Stomach (tissue), 9 donors: ENCODE results near the gene SERTAD3. TPM values are rescaled to one million over a fixed set of nuclear protein-coding genes. Genes with fewer than 3 reads are reported as not detected.
A peak's percentile ranks its signal among the peaks of the same experiment; 100 is the strongest.

Experiments used
- DNase-seq, 2 donors: peaks; one replicate each; pipeline versions ENCODE4 v3.0.0 to v3.0.0-alpha.2; 2013 to 2019
- H3K27ac ChIP-seq, 5 donors: fragments of 200-600 bp in 4 of 5; sonication (generic) in 4 of 5; one replicate each; pipeline ENCODE4 v1.5.1; 2013 to 2019; ENCODE audit warnings: mild to moderate bottlenecking in 1 of 5, moderate library complexity in 1 of 5
- H3K27me3 ChIP-seq, 3 donors: fragments of 200-600 bp; sonication (generic); one replicate each; pipeline ENCODE4 v1.5.1; 2017 to 2019; ENCODE audit warnings: mixed run types in 1 of 3
- H3K36me3 ChIP-seq, 4 donors: fragments of 200-600 bp; sonication (generic); 1 replicate in 3 of 4; 2 replicates in 1 of 4; pipeline ENCODE4 v1.5.1; 2016 to 2019
- H3K4me1 ChIP-seq, 4 donors: fragments of 200-600 bp; sonication (generic); one replicate each; pipeline ENCODE4 v1.5.1; 2016 to 2019
- H3K4me3 ChIP-seq, 4 donors: fragments of 200-600 bp; sonication (generic) in 3 of 4; one replicate each; pipeline ENCODE4 v1.5.1; 2016 to 2019; ENCODE audit warnings: mild to moderate bottlenecking in 1 of 4
- H3K9me3 ChIP-seq, 4 donors: fragments of 200-600 bp; sonication (generic); one replicate each; pipeline ENCODE4 v1.5.1; 2016 to 2019
- CTCF ChIP-seq, 7 experiments: fragments of 450-650 bp in 4 of 7; fragments of 200-600 bp in 3 of 7; sonication (generic) in 3 of 7; IDR thresholded peaks; one replicate each; pipeline ENCODE4 v1.5.1; 2016 to 2019; ENCODE audit warnings: antibody characterized with exemption in 7 of 7, control low read depth in 2 of 7, mild to moderate bottlenecking in 1 of 7
- EP300 ChIP-seq: sonication (generic); formaldehyde crosslinking; IDR thresholded peaks from one replicate; pipeline ENCODE4 v1.6.1; 2017; ENCODE audit warnings: antibody characterized with exemption
- POLR2A ChIP-seq, 4 donors: fragments of 450-650 bp; IDR thresholded peaks; one replicate each; pipeline ENCODE4 v1.6.1; 2016; ENCODE audit warnings: antibody characterized with exemption in 4 of 4, control low read depth in 2 of 4, mild to moderate bottlenecking in 1 of 4, moderate library complexity in 1 of 4
- POLR2AphosphoS5 ChIP-seq, 3 donors: sonication (generic); formaldehyde crosslinking; IDR thresholded peaks; one replicate each; pipeline ENCODE4 v1.6.1; 2016; ENCODE audit warnings: antibody characterized with exemption in 3 of 3
- WGBS, 5 donors: extraction: QIAGEN DNeasy Blood & Tissue Kit in 3 of 5; methylation state at CpG; one replicate each; pipeline versions ENCODE4 v1.1.5 to v1.1.7; 2013 to 2018; 5-methylcytosine and 5-hydroxymethylcytosine counted together
- intact Hi-C: fragments of 100-400 bp; cut with DNase I; formaldehyde crosslinking; loops from one replicate; pipeline ENCODE4 v1.15.1; 2023; ENCODE audit warnings: low total_unique reads
- polyA plus RNA-seq, 3 donors: library from polyadenylated mRNA; stranded (reverse); fragments of 200-250 nt; gene quantifications; one replicate each; pipeline ENCODE4 v1.2.3, GENCODE V29; 2013
- total RNA-seq, 5 donors: library from RNA; depleted of rRNA; stranded (reverse); fragments of >200 nt; gene quantifications; one replicate each; pipeline versions ENCODE4 v1.1.0 to v1.2.3, GENCODE V29; 2014 to 2016
- donor health status: healthy with polysubstance abuse.
- donor health status: Bipolar disorder and iron deficiency.
- donor health status: healthy.

The SERTAD3 gene
- total and polyA plus RNA-seq, 8 donors, result 6.2 to 41.4 (median 27.7) TPM

GRCh38 chr19:40420451-40420765, 23.7 kb downstream of the SERTAD3 start:
- 54 to 58% (median 57%) methylated on average over 14 of the region's 14 CpGs for WGBS, 5 donors
- H3K27ac ChIP-seq, result peak overlapping the region; percentile 98 to 100 (median 99)
- no peaks in the 10 kb centered on the region for H3K27me3 ChIP-seq
- peak overlapping the region; percentile 42 to 63 (median 54) for H3K4me3 ChIP-seq
- peaks cover 42 to 56% (median 46%) of the 10 kb centered on the region in 4 donors for H3K4me1 ChIP-seq
- intact Hi-C loops, result no loop called here
- TF ChIP-seq POLR2A (IDR thresholded peaks at IDR 0.05) (no peak), POLR2AphosphoS5 (IDR thresholded peaks at IDR 0.05) (no peak), EP300 (no peak)
- no peak for DNase-seq
- peaks cover 12 to 13% (median 12%) of the 10 kb centered on the region in 4 donors for H3K36me3 ChIP-seq
- no peaks in the 10 kb centered on the region for H3K9me3 ChIP-seq

GRCh38 chr19:40419780-40420179, 24.4 kb downstream of the SERTAD3 start:
- DNase-seq, result no peak
- intact Hi-C loops, result no loop called here
- H3K27ac ChIP-seq, result peak overlapping the region in 4 of 5 donors; percentile 98 to 100 (median 100)
- H3K36me3 ChIP-seq, result peaks cover 12 to 13% (median 12%) of the 10 kb centered on the region in 4 donors
- WGBS, 5 donors, result 83 to 95% (median 89%) methylated on average over 5 of the region's 5 CpGs
- H3K9me3 ChIP-seq, result no peaks in the 10 kb centered on the region
- H3K4me1 ChIP-seq, result peaks cover 42 to 59% (median 46%) of the 10 kb centered on the region in 4 donors
- TF ChIP-seq POLR2A (IDR thresholded peaks at IDR 0.05) (no peak), CTCF (IDR thresholded peaks at IDR 0.05) (no peak), EP300 (no peak), POLR2AphosphoS5 (IDR thresholded peaks at IDR 0.05) (no peak)
- no peaks in the 10 kb centered on the region for H3K27me3 ChIP-seq
- H3K4me3 ChIP-seq, result no peak overlapping the region

GRCh38 chr19:40419066-40419612, 25.0 kb downstream of the SERTAD3 start:
- intact Hi-C loops, result no loop called here
- no peaks in the 10 kb centered on the region for H3K27me3 ChIP-seq
- peak overlapping the region in 3 of 5 donors; percentile 7 to 100 (median 80) for H3K27ac ChIP-seq
- 63 to 72% (median 65%) methylated on average over 5 of the region's 5 CpGs for WGBS, 5 donors
- H3K4me3 ChIP-seq, result no peak overlapping the region
- H3K4me1 ChIP-seq, result peaks cover 37 to 56% (median 42%) of the 10 kb centered on the region in 4 donors
- H3K36me3 ChIP-seq, result peaks cover 12 to 13% (median 12%) of the 10 kb centered on the region in 4 donors
- no peak for DNase-seq
- H3K9me3 ChIP-seq, result no peaks in the 10 kb centered on the region
- no peak for TF ChIP-seq CTCF (IDR thresholded peaks at IDR 0.05)
- no peak for TF ChIP-seq EP300
- no peak for TF ChIP-seq POLR2A (IDR thresholded peaks at IDR 0.05)
- TF ChIP-seq POLR2AphosphoS5 (IDR thresholded peaks at IDR 0.05), result no peak

- WGBS, 5 donors, result 82 to 96% (median 92%) methylated on average over 3 of the region's 3 CpGs
- no peak overlapping the region for H3K4me3 ChIP-seq
- peaks cover 26 to 45% (median 32%) of the 10 kb centered on the region in 4 donors for H3K4me1 ChIP-seq
- intact Hi-C loops, result no loop called here
- no peak for DNase-seq
- H3K36me3 ChIP-seq, result peaks cover 8 to 9% (median 9%) of the 10 kb centered on the region in 4 donors
- no peak for TF ChIP-seq POLR2AphosphoS5 (IDR thresholded peaks at IDR 0.05)
- no peak for TF ChIP-seq EP300
- no peak for TF ChIP-seq CTCF (IDR thresholded peaks at IDR 0.05)
- no peak for TF ChIP-seq POLR2A (IDR thresholded peaks at IDR 0.05)
- peak overlapping the region in 4 of 5 donors; percentile 61 to 81 (median 80) for H3K27ac ChIP-seq
- no peaks in the 10 kb centered on the region for H3K27me3 ChIP-seq
- H3K9me3 ChIP-seq, result no peaks in the 10 kb centered on the region
These were observed 26.1 kb downstream of the SERTAD3 start for GRCh38 chr19:40418040-40418439.

- no peaks in the 10 kb centered on the region for H3K9me3 ChIP-seq
- H3K27ac ChIP-seq, result peak overlapping the region; percentile 48 to 81 (median 79)
- H3K4me1 ChIP-seq, result peaks cover 21 to 41% (median 28%) of the 10 kb centered on the region in 4 donors
- no peak for TF ChIP-seq POLR2A (IDR thresholded peaks at IDR 0.05)
- TF ChIP-seq EP300, result no peak
- TF ChIP-seq CTCF (IDR thresholded peaks at IDR 0.05), result no peak
- no peak for TF ChIP-seq POLR2AphosphoS5 (IDR thresholded peaks at IDR 0.05)
- H3K4me3 ChIP-seq, result no peak overlapping the region
- no peaks in the 10 kb centered on the region for H3K27me3 ChIP-seq
- DNase-seq, result no peak
- WGBS, 5 donors, result 70 to 83% (median 79%) methylated on average over 4 of the region's 4 CpGs
- H3K36me3 ChIP-seq, result peaks cover 4% of the 10 kb centered on the region in 4 donors
- intact Hi-C loops, result no loop called here
These were observed 26.5 kb downstream of the SERTAD3 start for GRCh38 chr19:40417643-40417981.
